IMR-90 (cell line): ENCODE data around the gene CCDC7. TPM values are rescaled to one million over a fixed set of nuclear protein-coding genes. Genes with fewer than 3 reads are reported as not detected.

Experiments used
- ATAC-seq: fragments of 200-7000 bp; cut with Tn5 transposase; 2 replicates; pipeline ENCODE4 v1.9.1; 2020; ENCODE audit warnings: low read depth, mild to moderate bottlenecking, moderate library complexity
- BruUV-seq: library from RNA; stranded (reverse); fragments of 400-500 nt; replicated peaks from 2 replicates; lab custom pipeline; 2021; lab: Mats Ljungman, UMichigan
- CTCF ChIA-PET: fragments of 300-600 bp; formaldehyde crosslinking; extraction: SDS; loops from one replicate; lab custom pipeline; 2021; ENCODE audit warnings: antibody characterized with exemption; lab: Yijun Ruan, JAX
- POLR2A ChIA-PET: fragments of 300-600 bp; sonication (Branson Sonifier 250); formaldehyde crosslinking; loops from one replicate; lab custom pipeline; 2022; ENCODE audit warnings: antibody characterized with exemption; ENCODE audit not compliant: unreplicated experiment; lab: Charles Lee
- DNase-seq: peaks from one replicate; pipeline ENCODE4 v3.0.0; 2013
- H2AFZ ChIP-seq: replicated peaks from 2 replicates; pipeline ENCODE3; 2013; ENCODE audit warnings: low read length, mild to moderate bottlenecking; ENCODE audit not compliant: poor library complexity
- H2AK5ac ChIP-seq: 2 replicates; pipeline ENCODE4 v1.6.1; 2013; ENCODE audit warnings: low read depth, low read length, inconsistent platforms
- H2AK9ac ChIP-seq: replicated peaks from 2 replicates; pipeline ENCODE3; 2013; ENCODE audit warnings: mild to moderate bottlenecking, low read depth, low read length, moderate library complexity; ENCODE audit not compliant: poor library complexity
- H2BK120ac ChIP-seq: 2 replicates; pipeline ENCODE4 v1.6.1; 2013; ENCODE audit warnings: low read depth, low read length, inconsistent platforms
- H2BK15ac ChIP-seq: 3 replicates; pipeline ENCODE4 v1.6.1; 2013; ENCODE audit warnings: low read depth, low read length, inconsistent platforms
- H2BK20ac ChIP-seq: 2 replicates; pipeline ENCODE4 v1.6.1; 2013; ENCODE audit warnings: low read depth, mild to moderate bottlenecking, inconsistent platforms, low read length, moderate library complexity
- H2BK5ac ChIP-seq: 2 replicates; pipeline ENCODE4 v1.6.1; 2013; ENCODE audit warnings: mild to moderate bottlenecking, low read depth, low read length, inconsistent platforms; ENCODE audit not compliant: poor library complexity, severe bottlenecking
- H3K14ac ChIP-seq: replicated peaks from 2 replicates; pipeline ENCODE4 v1.6.1; 2013; ENCODE audit warnings: low read depth, low read length, inconsistent platforms
- H3K18ac ChIP-seq: 2 replicates; pipeline ENCODE4 v1.6.1; 2013; ENCODE audit warnings: low read depth, low read length, control low read depth
- H3K23ac ChIP-seq: 2 replicates; pipeline ENCODE4 v1.6.1; 2013; ENCODE audit warnings: low read depth, low read length, inconsistent platforms
- H3K27ac ChIP-seq: 2 replicates; pipeline ENCODE4 v1.5.1; 2013; ENCODE audit warnings: mild to moderate bottlenecking, control low read depth, low read length; ENCODE audit not compliant: insufficient read depth
- H3K27me3 ChIP-seq: 2 replicates; pipeline ENCODE4 v1.6.1; 2013; ENCODE audit warnings: low read length; ENCODE audit not compliant: control insufficient read depth, insufficient read depth
- H3K36me3 ChIP-seq: 2 replicates; pipeline ENCODE4 v1.6.1; 2013; ENCODE audit warnings: low read length, mixed read lengths; ENCODE audit not compliant: control insufficient read depth, insufficient read depth
- H3K4ac ChIP-seq: 2 replicates; pipeline ENCODE4 v1.6.1; 2013; ENCODE audit warnings: low read depth, low read length, inconsistent platforms
- H3K4me1 ChIP-seq: 2 replicates; pipeline ENCODE4 v1.6.1; 2013; ENCODE audit warnings: low read length, mixed read lengths; ENCODE audit not compliant: control insufficient read depth, insufficient read depth
- H3K4me2 ChIP-seq: 2 replicates; pipeline ENCODE4 v1.6.1; 2013; ENCODE audit warnings: low read depth, mild to moderate bottlenecking, control low read depth, low read length, moderate library complexity
- H3K4me3 ChIP-seq: 2 replicates; pipeline ENCODE4 v1.5.1; 2013; ENCODE audit warnings: low read depth, mild to moderate bottlenecking, control low read depth, low read length, moderate library complexity; ENCODE audit not compliant: insufficient read depth
- H3K56ac ChIP-seq: 2 replicates; pipeline ENCODE4 v1.6.1; 2013; ENCODE audit warnings: low read length, inconsistent platforms; ENCODE audit not compliant: insufficient read depth; ENCODE audit errors: extremely low read depth
- H3K79me1 ChIP-seq, 2 experiments: 2 replicates each; pipeline ENCODE4 v1.6.1; 2013; ENCODE audit warnings: low read length in 2 of 2, inconsistent platforms in 1 of 2, low read depth in 1 of 2
- H3K9ac ChIP-seq: 2 replicates; pipeline ENCODE4 v1.6.1; 2013; ENCODE audit warnings: low read depth, low read length, control low read depth
- H3K9me1 ChIP-seq: 2 replicates; pipeline ENCODE4 v1.6.1; 2013; ENCODE audit warnings: low read length, inconsistent platforms; ENCODE audit not compliant: insufficient read depth
- H3K9me3 ChIP-seq: 2 replicates; pipeline ENCODE4 v1.6.1; 2013; ENCODE audit warnings: low read length; ENCODE audit not compliant: control insufficient read depth, insufficient read depth
- H4K20me1 ChIP-seq: 2 replicates; pipeline ENCODE4 v1.6.1; 2013; ENCODE audit warnings: low read length, inconsistent platforms; ENCODE audit not compliant: insufficient read depth
- H4K5ac ChIP-seq: 2 replicates; pipeline ENCODE4 v1.6.1; 2013; ENCODE audit warnings: mild to moderate bottlenecking, low read depth, low read length, control low read depth
- H4K8ac ChIP-seq, 2 experiments: 2 replicates each; pipeline ENCODE4 v1.6.1; 2013; ENCODE audit warnings: low read depth in 2 of 2, low read length in 2 of 2, control low read depth in 1 of 2, inconsistent platforms in 1 of 2
- H4K91ac ChIP-seq: 2 replicates; pipeline ENCODE4 v1.6.1; 2013; ENCODE audit warnings: low read depth, low read length, inconsistent platforms; ENCODE audit not compliant: insufficient read depth
- BHLHE40 ChIP-seq: fragments of 150-350 bp; IDR thresholded peaks from 2 replicates; pipeline ENCODE4 v1.6.1; 2016; ENCODE audit warnings: mild to moderate bottlenecking, low read depth, low read length
- CEBPB ChIP-seq: IDR thresholded peaks from 2 replicates; pipeline ENCODE4 v1.6.1; 2012; ENCODE audit warnings: low read depth, low read length, improper control_type of control experiment
- CHD1 ChIP-seq: IDR thresholded peaks from 2 replicates; pipeline ENCODE4 v1.6.1; 2012; ENCODE audit warnings: low read depth, low read length, improper control_type of control experiment
- ELK1 ChIP-seq: fragments of 150-350 bp; IDR thresholded peaks from 2 replicates; pipeline ENCODE4 v1.6.1; 2016; ENCODE audit warnings: low read depth, mild to moderate bottlenecking, low read length, moderate library complexity, borderline replicate concordance
- MAFK ChIP-seq: IDR thresholded peaks from 2 replicates; pipeline ENCODE4 v1.6.1; 2012; ENCODE audit warnings: low read depth, low read length, improper control_type of control experiment
- MXI1 ChIP-seq: IDR thresholded peaks from 2 replicates; pipeline ENCODE4 v1.6.1; 2012; ENCODE audit warnings: low read depth, mild to moderate bottlenecking, low read length, moderate library complexity, borderline replicate concordance
- NFE2L2 ChIP-seq: fragments of 150-350 bp; IDR thresholded peaks from 2 replicates; pipeline ENCODE4 v1.6.1; 2016; ENCODE audit warnings: low read depth, mild to moderate bottlenecking, low read length
- POLR2A ChIP-seq: IDR thresholded peaks from 2 replicates; pipeline ENCODE4 v1.6.1; 2012; ENCODE audit warnings: mild to moderate bottlenecking, low read depth, low read length
- RAD21 ChIP-seq: IDR thresholded peaks from 2 replicates; pipeline ENCODE4 v1.6.1; 2012; ENCODE audit warnings: low read length, improper control_type of control experiment
- RCOR1 ChIP-seq: IDR thresholded peaks from 2 replicates; pipeline ENCODE4 v1.6.1; 2012; ENCODE audit warnings: mild to moderate bottlenecking, low read length, improper control_type of control experiment; ENCODE audit not compliant: insufficient replicate concordance
- RFX5 ChIP-seq: IDR thresholded peaks from 2 replicates; pipeline ENCODE4 v1.8.0; 2012; ENCODE audit warnings: low read depth, mild to moderate bottlenecking, low read length, moderate library complexity
- SMC3 ChIP-seq: fragments of 150-350 bp; IDR thresholded peaks from 2 replicates; pipeline ENCODE4 v1.6.1; 2016; ENCODE audit warnings: low read depth, mild to moderate bottlenecking, antibody characterized with exemption, low read length, moderate library complexity
- USF2 ChIP-seq: fragments of 150-350 bp; IDR thresholded peaks from 2 replicates; pipeline ENCODE4 v1.6.1; 2017; ENCODE audit warnings: mild to moderate bottlenecking, antibody characterized with exemption, low read length, low read depth
- WGBS, 2 experiments: methylation state at CpG; one replicate each; pipeline versions ENCODE4 v1.1.5 to v1.1.7; 2013; ENCODE audit warnings: missing lambda C conversion rate in 2 of 2; ENCODE audit not compliant: insufficient read length in 1 of 2; ENCODE audit errors: extremely low coverage in 2 of 2; 5-methylcytosine and 5-hydroxymethylcytosine counted together
- dilution Hi-C: fragments of 300-500 bp; cut with HindIII; formaldehyde crosslinking; loops from one replicate; pipeline ENCODE4 v1.14.3; 2018; ENCODE audit warnings: low sequenced_read_pairs; ENCODE audit not compliant: unreplicated experiment
- in situ Hi-C: fragments of 300-500 bp; cut with MboI; formaldehyde crosslinking; loops from 3 replicates; pipeline ENCODE4 v1.14.3; 2019; ENCODE audit warnings: low sequenced_read_pairs, inconsistent platforms, mixed read lengths
- intact Hi-C: fragments of 100-400 bp; cut with micrococcal nuclease; formaldehyde crosslinking; loops from 2 replicates; pipeline ENCODE4 v1.10.0; 2022
- polyA plus RNA-seq, 3 experiments: library from polyadenylated mRNA; depleted of rRNA; stranded (reverse); fragments of >200 nt; gene quantifications; 2 replicates each; pipeline ENCODE4 v1.2.3, GENCODE V29; 2012; ENCODE audit warnings: low replicate concordance in 1 of 3
- total RNA-seq: library from RNA; depleted of rRNA; stranded (reverse); fragments of >200 nt; gene quantifications from 2 replicates; pipeline ENCODE4 v1.2.3, GENCODE V29; 2012

The CCDC7 gene
- total and polyA plus RNA-seq, 2 of the 4 experiments (the other 2 are of a cell fraction): 0.74 to 4.3 TPM

GRCh38 chr10:32433542-32433941 is 12.4 kb upstream of the CCDC7 start:
- no peak overlapping the region for H3K4me3 ChIP-seq
- no peak overlapping the region for H3K27ac ChIP-seq
- no peak overlapping the region for H4K5ac ChIP-seq
- H3K4me2 ChIP-seq: no peak overlapping the region
- H3K4ac ChIP-seq: no peak overlapping the region
- no peak overlapping the region for H3K56ac ChIP-seq
- H2BK15ac ChIP-seq: no peak overlapping the region
- no peak overlapping the region for H3K18ac ChIP-seq
- no peaks in the 10 kb centered on the region for H3K4me1 ChIP-seq
- no peak overlapping the region for H4K8ac ChIP-seq
- no CpG with 5 or more reads among the region's 1 CpG for WGBS, 2 experiments
- DNase-seq (no peak), ATAC-seq (no peak)
- H2BK20ac ChIP-seq: no peak overlapping the region
- no peaks in the 10 kb centered on the region for H4K20me1 ChIP-seq
- no TSS peak for BruUV-seq
- no peak overlapping the region for H3K23ac ChIP-seq
- CTCF ChIA-PET: interaction anchor here (0.6 kb wide), 1 partner anchor 523 kb away, joined by 3 read pairs; no protein-coding TSS in a partner anchor
- dilution Hi-C loops: no loop called here
- no peak overlapping the region for H2BK5ac ChIP-seq
- TF ChIP-seq MAFK: no peak
- TF ChIP-seq ELK1: no peak
- no peak for TF ChIP-seq RCOR1
- TF ChIP-seq POLR2A: no peak
- TF ChIP-seq CHD1: no peak
- TF ChIP-seq BHLHE40: no peak
- no peak for TF ChIP-seq USF2
- no peak for TF ChIP-seq NFE2L2
- no peak for TF ChIP-seq CEBPB
- no peak for TF ChIP-seq SMC3
- no peak for TF ChIP-seq RAD21
- TF ChIP-seq MXI1: no peak
- TF ChIP-seq RFX5: no peak
- H3K9me3 ChIP-seq: peaks cover 3% of the 10 kb centered on the region
- no peak overlapping the region for H2BK120ac ChIP-seq
- in situ Hi-C loops: no loop called here
- H3K27me3 ChIP-seq: peaks cover 9% of the 10 kb centered on the region
- no peaks in the 10 kb centered on the region for H3K9me1 ChIP-seq
- H3K79me1 ChIP-seq: no peaks in the 10 kb centered on the region
- intact Hi-C loops: no loop called here
- POLR2A ChIA-PET: no interaction called here
- H2AK5ac ChIP-seq: no peak overlapping the region
- H2AK9ac ChIP-seq: no peak overlapping the region
- no peak overlapping the region for H2AFZ ChIP-seq
- H4K91ac ChIP-seq: no peak overlapping the region
- no peak overlapping the region for H3K9ac ChIP-seq
- H3K36me3 ChIP-seq: no peaks in the 10 kb centered on the region
- H3K14ac ChIP-seq: no peak overlapping the region
